Duodenal mucosa (tissue), 2 donors: ENCODE data around the gene SH3GL1.
A peak's percentile ranks its signal among the peaks of the same experiment; 100 is the strongest.

Source experiments
- H3K27ac ChIP-seq: one replicate; pipeline ENCODE4 v1.7.0; 2013; ENCODE audit warnings: low read depth, low read length
- H3K27me3 ChIP-seq, 2 donors: one replicate each; pipeline ENCODE4 v1.7.0; 2013; ENCODE audit warnings: low read length in 2 of 2, control low read depth in 1 of 2; ENCODE audit not compliant: insufficient read depth in 2 of 2, control insufficient read depth in 1 of 2
- H3K36me3 ChIP-seq, 2 donors: one replicate each; pipeline ENCODE4 v1.7.0; 2013; ENCODE audit warnings: low read length in 2 of 2, control low read depth in 1 of 2; ENCODE audit not compliant: insufficient read depth in 2 of 2, control insufficient read depth in 1 of 2
- H3K4me1 ChIP-seq, 2 donors: one replicate each; pipeline ENCODE4 v1.7.0; 2013; ENCODE audit warnings: low read length in 2 of 2, control low read depth in 1 of 2; ENCODE audit not compliant: insufficient read depth in 2 of 2, control insufficient read depth in 1 of 2
- H3K4me3 ChIP-seq, 2 donors: one replicate each; pipeline ENCODE4 v1.7.0; 2013; ENCODE audit warnings: low read length in 2 of 2, low read depth in 1 of 2
- H3K9ac ChIP-seq, 2 donors: one replicate each; pipeline ENCODE4 v1.7.0; 2013; ENCODE audit warnings: low read length in 2 of 2, low read depth in 1 of 2
- H3K9me3 ChIP-seq, 2 donors: one replicate each; pipeline ENCODE4 v1.7.0; 2013; ENCODE audit warnings: low read length in 2 of 2, control low read depth in 1 of 2; ENCODE audit not compliant: control insufficient read depth in 1 of 2

The SH3GL1 gene

GRCh38 chr19:4328243-4328990, 71.9 kb downstream of the SH3GL1 start:
- Histone ChIP-seq H3K9me3 (no peaks in the 10 kb centered on the region), H3K9ac (no peak overlapping the region), H3K4me3 (peak overlapping the region; percentile 60 to 62), H3K27ac (no peak overlapping the region), H3K36me3 (peaks cover 3 to 8% of the 10 kb centered on the region in 2 donors), H3K27me3 (no peaks in the 10 kb centered on the region), H3K4me1 (peaks cover 0 to 3% of the 10 kb centered on the region in 2 donors)

GRCh38 chr19:4327877-4328242, 72.5 kb downstream of the SH3GL1 start:
- Histone ChIP-seq H3K27ac (no peak overlapping the region), H3K9ac (no peak overlapping the region), H3K27me3 (no peaks in the 10 kb centered on the region), H3K9me3 (no peaks in the 10 kb centered on the region), H3K4me1 (peaks cover 0 to 3% of the 10 kb centered on the region in 2 donors), H3K4me3 (peak overlapping the region in 1 of 2 donors; percentile 62), H3K36me3 (peaks cover 3 to 8% of the 10 kb centered on the region in 2 donors)

- peak overlapping the region; percentile 7 to 62 for H3K4me3 ChIP-seq
- peaks cover 3 to 8% of the 10 kb centered on the region in 2 donors for H3K36me3 ChIP-seq
- H3K27ac ChIP-seq: no peak overlapping the region
- no peaks in the 10 kb centered on the region for H3K27me3 ChIP-seq
- no peak overlapping the region for H3K9ac ChIP-seq
- H3K4me1 ChIP-seq: peaks cover 0 to 3% of the 10 kb centered on the region in 2 donors
- H3K9me3 ChIP-seq: no peaks in the 10 kb centered on the region
These were observed 73.0 kb downstream of the SH3GL1 start for GRCh38 chr19:4327252-4327876.

GRCh38 chr19:4326837-4327251, 73.5 kb downstream of the SH3GL1 start:
- Histone ChIP-seq H3K27ac (no peak overlapping the region), H3K27me3 (no peaks in the 10 kb centered on the region), H3K4me3 (peak overlapping the region in 1 of 2 donors; percentile 7)

GRCh38 chr19:4326215-4326836, 74.0 kb downstream of the SH3GL1 start:
- H3K27me3 ChIP-seq: no peaks in the 10 kb centered on the region
- peaks cover 0 to 3% of the 10 kb centered on the region in 2 donors for H3K4me1 ChIP-seq
- no peak overlapping the region for H3K9ac ChIP-seq
- H3K4me3 ChIP-seq: no peak overlapping the region
- no peak overlapping the region for H3K27ac ChIP-seq
- no peaks in the 10 kb centered on the region for H3K9me3 ChIP-seq
- peaks cover 3 to 8% of the 10 kb centered on the region in 2 donors for H3K36me3 ChIP-seq

More at GRCh38 chr19:4326837-4327251, 73.5 kb downstream of the SH3GL1 start:
- Histone ChIP-seq H3K36me3 (peaks cover 3 to 8% of the 10 kb centered on the region in 2 donors), H3K4me1 (peaks cover 0 to 3% of the 10 kb centered on the region in 2 donors), H3K9me3 (no peaks in the 10 kb centered on the region), H3K9ac (no peak overlapping the region)

GRCh38 chr19:4324228-4324627, 76.1 kb downstream of the SH3GL1 start:
- Histone ChIP-seq H3K4me3 (no peak overlapping the region), H3K9ac (no peak overlapping the region), H3K9me3 (no peaks in the 10 kb centered on the region), H3K4me1 (peaks cover 0 to 3% of the 10 kb centered on the region in 2 donors), H3K36me3 (peaks cover 3 to 5% of the 10 kb centered on the region in 2 donors), H3K27me3 (no peaks in the 10 kb centered on the region), H3K27ac (no peak overlapping the region)

GRCh38 chr19:4323692-4324091, 76.7 kb downstream of the SH3GL1 start:
- Histone ChIP-seq H3K27ac (no peak overlapping the region), H3K36me3 (peaks cover 3 to 5% of the 10 kb centered on the region in 2 donors), H3K4me1 (peaks cover 0 to 3% of the 10 kb centered on the region in 2 donors), H3K9me3 (no peaks in the 10 kb centered on the region), H3K27me3 (no peaks in the 10 kb centered on the region), H3K4me3 (no peak overlapping the region), H3K9ac (no peak overlapping the region)

- no peak overlapping the region for H3K27ac ChIP-seq
- H3K9me3 ChIP-seq: no peaks in the 10 kb centered on the region
- H3K36me3 ChIP-seq: peaks cover 3 to 5% of the 10 kb centered on the region in 2 donors
- no peaks in the 10 kb centered on the region for H3K27me3 ChIP-seq
- no peaks in the 10 kb centered on the region for H3K4me1 ChIP-seq
- H3K9ac ChIP-seq: no peak overlapping the region
- no peak overlapping the region for H3K4me3 ChIP-seq
These were observed 77.2 kb downstream of the SH3GL1 start for GRCh38 chr19:4322942-4323665.

GRCh38 chr19:4320419-4320818, 79.9 kb downstream of the SH3GL1 start:
- Histone ChIP-seq H3K36me3 (no peaks in the 10 kb centered on the region), H3K27me3 (no peaks in the 10 kb centered on the region), H3K4me3 (no peak overlapping the region)

More at GRCh38 chr19:4320419-4320818, 79.9 kb downstream of the SH3GL1 start:
- Histone ChIP-seq H3K27ac (no peak overlapping the region), H3K4me1 (no peaks in the 10 kb centered on the region), H3K9me3 (no peaks in the 10 kb centered on the region), H3K9ac (no peak overlapping the region)
